GM23338 (cell line): ENCODE results near the gene COMMD2. TPM values are rescaled to one million over a fixed set of nuclear protein-coding genes. Genes with fewer than 3 reads are reported as not detected.
A peak's percentile ranks its signal among the peaks of the same experiment; 100 is the strongest.

Experiments
- ATAC-seq: fragments of 200-7000 bp; cut with Tn5 transposase; 3 replicates; pipeline ENCODE4 v1.9.1; 2020
- DNase-seq: peaks from one replicate; pipeline ENCODE4 v3.0.0-alpha.2; 2015; ENCODE audit warnings: low spot score
- H2AFZ ChIP-seq: fragments of 200-600 bp; sonication (generic); 2 replicates; pipeline ENCODE4 v1.8.0; 2016; ENCODE audit warnings: antibody characterized with exemption, mild to moderate bottlenecking, moderate library complexity
- H3F3A ChIP-seq: fragments of 200-600 bp; sonication (generic); replicated peaks from 2 replicates; pipeline ENCODE4 v1.8.0; 2017; ENCODE audit warnings: antibody characterized with exemption, mixed run types, low read depth
- H3K27ac ChIP-seq: fragments of 200-600 bp; sonication (generic); 2 replicates; pipeline ENCODE4 v1.6.1; 2016; ENCODE audit warnings: low read depth
- H3K27me3 ChIP-seq: fragments of 200-600 bp; sonication (generic); 2 replicates; pipeline ENCODE4 v1.8.0; 2016; ENCODE audit warnings: mild to moderate bottlenecking, mixed run types, moderate library complexity; ENCODE audit not compliant: insufficient read depth
- H3K36me3 ChIP-seq: fragments of 200-600 bp; sonication (generic); 2 replicates; pipeline ENCODE4 v1.8.0; 2016; ENCODE audit warnings: mild to moderate bottlenecking; ENCODE audit not compliant: insufficient read depth
- H3K4me1 ChIP-seq: fragments of 200-600 bp; sonication (generic); 2 replicates; pipeline ENCODE4 v1.8.0; 2016; ENCODE audit warnings: mild to moderate bottlenecking, moderate library complexity; ENCODE audit not compliant: insufficient read depth
- H3K4me2 ChIP-seq: fragments of 200-600 bp; sonication (generic); 2 replicates; pipeline ENCODE4 v1.7.1; 2017; ENCODE audit warnings: mixed run types
- H3K4me3 ChIP-seq: fragments of 200-600 bp; sonication (generic); 2 replicates; pipeline ENCODE4 v1.6.1; 2016; ENCODE audit warnings: mixed run types
- H3K79me2 ChIP-seq: fragments of 200-600 bp; sonication (generic); replicated peaks from 2 replicates; pipeline ENCODE4 v1.8.0; 2017; ENCODE audit warnings: mild to moderate bottlenecking; ENCODE audit not compliant: insufficient read depth
- H3K9me2 ChIP-seq: fragments of 200-600 bp; sonication (generic); 2 replicates; pipeline ENCODE4 v1.8.0; 2017; ENCODE audit not compliant: insufficient read depth
- H4K20me1 ChIP-seq: fragments of 200-600 bp; sonication (generic); replicated peaks from 2 replicates; pipeline ENCODE4 v1.8.0; 2017; ENCODE audit warnings: mild to moderate bottlenecking; ENCODE audit not compliant: insufficient read depth
- H3K27ac Mint-ChIP-seq: 2 replicates; pipeline ENCODE4 v1.8.0; 2020; ENCODE audit warnings: inconsistent platforms, mild to moderate bottlenecking, moderate library complexity, mixed read lengths
- H3K27me3 Mint-ChIP-seq: 3 replicates; pipeline ENCODE4 v1.8.0; 2022; ENCODE audit warnings: low read depth, mild to moderate bottlenecking, moderate library complexity, mixed read lengths, inconsistent platforms; ENCODE audit not compliant: insufficient read depth, poor library complexity
- H3K36me3 Mint-ChIP-seq: 3 replicates; pipeline ENCODE4 v1.8.0; 2021; ENCODE audit warnings: low read depth, mild to moderate bottlenecking, inconsistent platforms, moderate library complexity, mixed read lengths
- H3K4me1 Mint-ChIP-seq: 3 replicates; pipeline ENCODE4 v1.8.0; 2020; ENCODE audit warnings: mild to moderate bottlenecking, inconsistent platforms, mixed read lengths
- H3K4me3 Mint-ChIP-seq: 3 replicates; pipeline ENCODE4 v1.8.0; 2021; ENCODE audit warnings: moderate library complexity, mild to moderate bottlenecking, inconsistent platforms, mixed read lengths
- H3K9me3 Mint-ChIP-seq: 3 replicates; pipeline ENCODE4 v1.8.0; 2020; ENCODE audit warnings: moderate library complexity, mild to moderate bottlenecking, inconsistent platforms, mixed read lengths
- CREB1 ChIP-seq: fragments of 250-450 bp; sonication (Bioruptor Pico); IDR thresholded peaks from 2 replicates; pipeline ENCODE4 v1.5.0; 2020; ENCODE audit warnings: low read depth, mild to moderate bottlenecking, moderate library complexity
- POLR2AphosphoS5 ChIP-seq: IDR thresholded peaks from 2 replicates; pipeline ENCODE4 v1.6.1; 2016; ENCODE audit warnings: antibody characterized with exemption, low read depth
- STAT1 ChIP-seq: IDR thresholded peaks from one replicate; pipeline ENCODE4 v1.6.1; 2016; ENCODE audit warnings: antibody characterized with exemption; ENCODE audit not compliant: unreplicated experiment
- ZNF114 ChIP-seq: fragments of 250-450 bp; sonication (Bioruptor Pico); IDR thresholded peaks from 2 replicates; pipeline ENCODE4 v1.5.0; 2020; ENCODE audit warnings: mild to moderate bottlenecking, moderate library complexity
- polyA plus RNA-seq: library from polyadenylated mRNA; unstranded; fragments of >200 nt; fragmentation: Nextera tagmentation; extraction: Ambion mirVana; gene quantifications from 2 replicates; pipeline ENCODE4 v1.2.1, GENCODE V29; 2016
- total RNA-seq: library from RNA; depleted of rRNA; stranded (reverse); fragments of >200 nt; shearing (Covaris generic); gene quantifications from 2 replicates; pipeline ENCODE4 v1.2.3, GENCODE V29; 2014
- TF ChIP-seq, protein P1 (sequence below): IDR thresholded peaks from one replicate; pipeline ENCODE4 v1.6.1; 2018; ENCODE audit warnings: antibody characterized with exemption; ENCODE audit not compliant: unreplicated experiment
- TF ChIP-seq, protein P2 (sequence below), 2 experiments: fragments of 200-600 bp in 1 of 2; sonication (generic) in 1 of 2; conservative IDR thresholded peaks; 2 replicates each; pipeline versions ENCODE4 v1.5.1 to v1.6.1; 2016 to 2017; ENCODE audit warnings: antibody characterized with exemption in 2 of 2, low read depth in 2 of 2, mild to moderate bottlenecking in 2 of 2, moderate library complexity in 1 of 2

The COMMD2 gene
- total and polyA plus RNA-seq, 2 experiments from 2014 or later, result 55.5 to 61.1 TPM

DNA sequence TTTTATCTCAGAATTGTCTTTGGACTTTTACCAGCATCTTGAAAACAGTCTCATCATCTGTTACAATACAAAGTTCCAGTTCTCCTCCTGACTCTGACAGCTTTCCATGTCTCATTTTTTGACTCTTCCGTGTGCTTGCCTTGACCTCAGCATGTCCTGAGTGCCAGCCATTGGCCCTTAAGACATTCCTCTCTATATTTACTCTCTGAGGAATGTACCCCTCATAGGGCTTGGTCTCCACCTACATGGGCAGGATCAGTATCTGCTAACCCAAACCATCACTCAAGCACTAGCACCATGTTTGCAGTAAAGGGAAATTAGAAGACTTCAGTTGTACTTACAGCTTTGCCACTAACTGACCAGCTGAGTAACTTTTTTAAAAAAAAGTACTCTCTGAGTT is 23.9 kb upstream of the COMMD2 start:
- no peak overlapping the region for H3K4me2 ChIP-seq
- Mint-ChIP-seq H3K27ac (no peak overlapping the region), H3K4me3 (no peak overlapping the region), H3K36me3 (no peaks in the 10 kb centered on the region), H3K9me3 (no peaks in the 10 kb centered on the region), H3K27me3 (peaks cover 1% of the 10 kb centered on the region), H3K4me1 (peaks cover 9% of the 10 kb centered on the region; the same call in 2 of the 3 replicates)
- no peaks in the 10 kb centered on the region for H3K79me2 ChIP-seq
- no peaks in the 10 kb centered on the region for H3F3A ChIP-seq
- no peaks in the 10 kb centered on the region for H3K4me1 ChIP-seq
- H3K9me2 ChIP-seq, result no peaks in the 10 kb centered on the region
- no peak overlapping the region for H3K27ac ChIP-seq
- no peak overlapping the region for H3K4me3 ChIP-seq
- H3K36me3 ChIP-seq, result no peaks in the 10 kb centered on the region
- TF ChIP-seq CREB1 (CRISPR knock-in tag) (no peak), ZNF114 (CRISPR knock-in tag) (no peak)
- TF ChIP-seq, protein P1, sequence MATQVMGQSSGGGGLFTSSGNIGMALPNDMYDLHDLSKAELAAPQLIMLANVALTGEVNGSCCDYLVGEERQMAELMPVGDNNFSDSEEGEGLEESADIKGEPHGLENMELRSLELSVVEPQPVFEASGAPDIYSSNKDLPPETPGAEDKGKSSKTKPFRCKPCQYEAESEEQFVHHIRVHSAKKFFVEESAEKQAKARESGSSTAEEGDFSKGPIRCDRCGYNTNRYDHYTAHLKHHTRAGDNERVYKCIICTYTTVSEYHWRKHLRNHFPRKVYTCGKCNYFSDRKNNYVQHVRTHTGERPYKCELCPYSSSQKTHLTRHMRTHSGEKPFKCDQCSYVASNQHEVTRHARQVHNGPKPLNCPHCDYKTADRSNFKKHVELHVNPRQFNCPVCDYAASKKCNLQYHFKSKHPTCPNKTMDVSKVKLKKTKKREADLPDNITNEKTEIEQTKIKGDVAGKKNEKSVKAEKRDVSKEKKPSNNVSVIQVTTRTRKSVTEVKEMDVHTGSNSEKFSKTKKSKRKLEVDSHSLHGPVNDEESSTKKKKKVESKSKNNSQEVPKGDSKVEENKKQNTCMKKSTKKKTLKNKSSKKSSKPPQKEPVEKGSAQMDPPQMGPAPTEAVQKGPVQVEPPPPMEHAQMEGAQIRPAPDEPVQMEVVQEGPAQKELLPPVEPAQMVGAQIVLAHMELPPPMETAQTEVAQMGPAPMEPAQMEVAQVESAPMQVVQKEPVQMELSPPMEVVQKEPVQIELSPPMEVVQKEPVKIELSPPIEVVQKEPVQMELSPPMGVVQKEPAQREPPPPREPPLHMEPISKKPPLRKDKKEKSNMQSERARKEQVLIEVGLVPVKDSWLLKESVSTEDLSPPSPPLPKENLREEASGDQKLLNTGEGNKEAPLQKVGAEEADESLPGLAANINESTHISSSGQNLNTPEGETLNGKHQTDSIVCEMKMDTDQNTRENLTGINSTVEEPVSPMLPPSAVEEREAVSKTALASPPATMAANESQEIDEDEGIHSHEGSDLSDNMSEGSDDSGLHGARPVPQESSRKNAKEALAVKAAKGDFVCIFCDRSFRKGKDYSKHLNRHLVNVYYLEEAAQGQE, result no peak
- no peaks in the 10 kb centered on the region for H3K27me3 ChIP-seq
- DNase-seq (no peak), ATAC-seq (no peak)
- H2AFZ ChIP-seq, result no peak overlapping the region
- H4K20me1 ChIP-seq, result no peaks in the 10 kb centered on the region

DNA sequence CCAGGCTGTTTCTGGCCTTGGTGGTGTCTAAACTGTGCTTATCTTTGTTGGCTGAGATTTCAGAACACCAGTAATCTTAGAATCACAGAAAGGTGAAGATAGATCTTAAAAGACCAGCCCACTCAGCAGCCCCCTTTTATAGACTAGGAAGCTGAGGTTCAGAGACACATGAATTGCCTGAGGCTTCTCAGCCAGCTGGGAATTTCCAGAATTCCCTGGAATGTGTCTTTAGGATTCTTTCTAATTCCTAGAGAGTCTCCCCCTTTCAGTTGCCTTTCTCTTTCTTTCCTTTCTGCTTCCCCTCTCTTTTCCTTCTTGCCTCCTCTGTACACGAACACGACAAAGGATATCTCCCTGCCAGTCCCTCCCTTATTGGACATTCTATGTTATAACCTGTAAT is 20.6 kb upstream of the COMMD2 start:
- no peaks in the 10 kb centered on the region for H3F3A ChIP-seq
- no peaks in the 10 kb centered on the region for H3K9me2 ChIP-seq
- Mint-ChIP-seq H3K9me3 (no peaks in the 10 kb centered on the region), H3K36me3 (no peaks in the 10 kb centered on the region), H3K4me1 (peaks cover 10% of the 10 kb centered on the region; the same call in 2 of the 3 replicates), H3K27ac (0 out of 2 replicates have a peak overlapping the region, but pooled peaks have one; percentile 1), H3K27me3 (peaks cover 1% of the 10 kb centered on the region), H3K4me3 (no peak overlapping the region)
- no peaks in the 10 kb centered on the region for H4K20me1 ChIP-seq
- no peaks in the 10 kb centered on the region for H3K4me1 ChIP-seq
- H3K27ac ChIP-seq, result no peak overlapping the region
- H2AFZ ChIP-seq, result peak overlapping the region; percentile 43; the same call in 1 of the 2 replicates
- H3K79me2 ChIP-seq, result no peaks in the 10 kb centered on the region
- no peaks in the 10 kb centered on the region for H3K27me3 ChIP-seq
- no peak; the same call in 2 of the 3 replicates for ATAC-seq
- H3K36me3 ChIP-seq, result no peaks in the 10 kb centered on the region
- no peak overlapping the region for H3K4me2 ChIP-seq
- H3K4me3 ChIP-seq, result no peak overlapping the region
- DNase-seq, result peak; percentile 60
- TF ChIP-seq POLR2AphosphoS5, result no peak
- TF ChIP-seq STAT1, result no peak
- TF ChIP-seq, protein P1, result no peak
- TF ChIP-seq, protein P2, sequence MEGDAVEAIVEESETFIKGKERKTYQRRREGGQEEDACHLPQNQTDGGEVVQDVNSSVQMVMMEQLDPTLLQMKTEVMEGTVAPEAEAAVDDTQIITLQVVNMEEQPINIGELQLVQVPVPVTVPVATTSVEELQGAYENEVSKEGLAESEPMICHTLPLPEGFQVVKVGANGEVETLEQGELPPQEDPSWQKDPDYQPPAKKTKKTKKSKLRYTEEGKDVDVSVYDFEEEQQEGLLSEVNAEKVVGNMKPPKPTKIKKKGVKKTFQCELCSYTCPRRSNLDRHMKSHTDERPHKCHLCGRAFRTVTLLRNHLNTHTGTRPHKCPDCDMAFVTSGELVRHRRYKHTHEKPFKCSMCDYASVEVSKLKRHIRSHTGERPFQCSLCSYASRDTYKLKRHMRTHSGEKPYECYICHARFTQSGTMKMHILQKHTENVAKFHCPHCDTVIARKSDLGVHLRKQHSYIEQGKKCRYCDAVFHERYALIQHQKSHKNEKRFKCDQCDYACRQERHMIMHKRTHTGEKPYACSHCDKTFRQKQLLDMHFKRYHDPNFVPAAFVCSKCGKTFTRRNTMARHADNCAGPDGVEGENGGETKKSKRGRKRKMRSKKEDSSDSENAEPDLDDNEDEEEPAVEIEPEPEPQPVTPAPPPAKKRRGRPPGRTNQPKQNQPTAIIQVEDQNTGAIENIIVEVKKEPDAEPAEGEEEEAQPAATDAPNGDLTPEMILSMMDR (conservative IDR thresholded peaks at IDR 0.05; ENCODE audit: low read depth in 2 of 2), result no peak
